Stimulated activated CD4-positive, alpha-beta T cell treated with anti-CD3 and anti-CD28 coated beads, Interleukin-4, amount 100 ng/mL, for 48 hours (primary cell): Measurements from ENCODE around the gene OGA.

Source experiments
- DNase-seq, 2 donors: peaks; one replicate each; pipeline ENCODE4 v3.0.0-alpha.2; 2020; ENCODE audit warnings: low read depth in 2 of 2

Gene OGA

GRCh38 chr10:101759309-101760247 lies 58.7 kb downstream of the OGA start:
- DNase-seq = no peak

- no peak for DNase-seq
Measured at GRCh38 chr10:101758858-101759257, 59.4 kb downstream of the OGA start.

GRCh38 chr10:101752241-101752640 lies 66.0 kb downstream of the OGA start:
- no peak for DNase-seq

- no peak for DNase-seq
Measured at GRCh38 chr10:101749047-101750016, 68.9 kb downstream of the OGA start.

- no peak for DNase-seq
Measured at GRCh38 chr10:101748496-101748895, 69.7 kb downstream of the OGA start.

GRCh38 chr10:101745074-101745696 lies 73.1 kb downstream of the OGA start:
- no peak for DNase-seq

GRCh38 chr10:101744267-101744666 lies 74.0 kb downstream of the OGA start:
- DNase-seq = no peak

GRCh38 chr10:101741938-101742337 lies 76.3 kb downstream of the OGA start:
- DNase-seq = no peak

GRCh38 chr10:101736666-101737065 lies 81.6 kb downstream of the OGA start:
- DNase-seq = no peak
